Stimulated activated CD4-positive, alpha-beta T cell treated with anti-CD3 and anti-CD28 coated beads, Interleukin-4, amount 100 ng/mL, for 48 hours (primary cell): Measurements from ENCODE around the gene SGCA.

Experiments used
- DNase-seq, 2 donors: peaks; one replicate each; pipeline ENCODE4 v3.0.0-alpha.2; 2020; ENCODE audit warnings: low read depth in 2 of 2

Gene SGCA

GRCh38 chr17:50182783-50183420 is 17.1 kb downstream of the SGCA start:
- DNase-seq = no peak

GRCh38 chr17:50183421-50183994 is 17.7 kb downstream of the SGCA start:
- DNase-seq = no peak

DNA sequence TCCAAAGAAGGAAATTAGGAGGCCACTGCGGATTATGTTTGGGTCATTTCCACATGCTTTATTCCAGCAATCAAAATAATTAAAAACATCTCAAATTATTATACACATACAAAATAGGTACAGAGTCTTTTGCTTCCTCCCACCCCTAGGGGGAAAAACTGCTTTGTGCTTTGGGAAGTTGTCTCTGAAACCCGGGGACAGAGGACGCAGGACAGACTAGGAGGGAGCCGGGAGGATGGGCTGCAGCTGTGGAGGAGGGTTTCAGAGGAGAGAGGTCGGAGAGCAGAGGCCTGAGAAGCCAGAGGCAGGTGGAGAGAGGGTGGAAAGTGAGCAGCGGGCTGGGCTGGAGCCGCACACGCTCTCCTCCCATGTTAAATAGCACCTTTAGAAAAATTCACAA is 18.3 kb downstream of the SGCA start:
- no peak for DNase-seq

GRCh38 chr17:50184611-50185398 is 19.0 kb downstream of the SGCA start:
- no peak for DNase-seq

GRCh38 chr17:50185631-50186471 is 20.0 kb downstream of the SGCA start:
- no peak for DNase-seq

- no peak for DNase-seq
Measured at GRCh38 chr17:50186661-50187393, 21.0 kb downstream of the SGCA start.

GRCh38 chr17:50187394-50187725 is 21.6 kb downstream of the SGCA start:
- DNase-seq = no peak

DNA sequence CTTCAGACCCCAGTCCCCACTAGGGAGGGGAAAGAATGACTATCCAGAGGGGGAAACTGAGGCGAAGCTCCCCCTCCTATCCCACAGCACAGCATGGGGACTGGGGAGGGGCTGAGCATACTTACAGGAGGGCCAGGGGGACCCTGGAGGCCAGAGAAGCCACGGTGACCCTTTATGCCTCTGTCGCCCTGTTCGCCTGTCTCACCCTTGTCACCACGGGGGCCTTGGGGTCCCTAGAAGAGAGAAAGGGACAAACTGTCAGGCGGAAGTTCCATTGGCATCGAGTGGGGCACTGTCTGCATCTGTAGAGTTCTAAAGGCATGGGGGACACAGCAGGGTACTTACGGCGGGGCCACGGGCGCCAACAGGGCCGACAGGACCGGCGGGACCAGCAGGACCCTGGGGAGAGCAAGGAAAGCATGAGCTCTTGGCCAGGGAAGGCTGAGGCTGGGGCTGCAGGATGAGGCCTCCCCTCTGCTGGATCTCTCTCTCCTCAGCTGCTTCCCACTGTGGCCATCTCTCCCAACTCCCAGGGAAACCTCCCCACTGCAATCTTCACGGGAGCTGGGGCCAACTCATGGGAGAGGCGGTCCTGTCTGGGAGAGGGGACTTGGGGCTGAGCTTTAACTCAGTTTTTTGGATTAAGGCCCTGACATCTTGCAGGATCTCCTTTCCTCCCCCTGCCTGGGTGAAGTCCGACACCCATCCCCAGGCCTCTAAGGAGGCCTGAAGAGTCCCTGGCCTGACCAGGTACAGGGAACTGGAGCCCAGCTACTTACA is 22.1 kb downstream of the SGCA start:
- DNase-seq = no peak

GRCh38 chr17:50188531-50188920 is 22.7 kb downstream of the SGCA start:
- DNase-seq = no peak

GRCh38 chr17:50188921-50189549 is 23.2 kb downstream of the SGCA start:
- no peak for DNase-seq

DNA sequence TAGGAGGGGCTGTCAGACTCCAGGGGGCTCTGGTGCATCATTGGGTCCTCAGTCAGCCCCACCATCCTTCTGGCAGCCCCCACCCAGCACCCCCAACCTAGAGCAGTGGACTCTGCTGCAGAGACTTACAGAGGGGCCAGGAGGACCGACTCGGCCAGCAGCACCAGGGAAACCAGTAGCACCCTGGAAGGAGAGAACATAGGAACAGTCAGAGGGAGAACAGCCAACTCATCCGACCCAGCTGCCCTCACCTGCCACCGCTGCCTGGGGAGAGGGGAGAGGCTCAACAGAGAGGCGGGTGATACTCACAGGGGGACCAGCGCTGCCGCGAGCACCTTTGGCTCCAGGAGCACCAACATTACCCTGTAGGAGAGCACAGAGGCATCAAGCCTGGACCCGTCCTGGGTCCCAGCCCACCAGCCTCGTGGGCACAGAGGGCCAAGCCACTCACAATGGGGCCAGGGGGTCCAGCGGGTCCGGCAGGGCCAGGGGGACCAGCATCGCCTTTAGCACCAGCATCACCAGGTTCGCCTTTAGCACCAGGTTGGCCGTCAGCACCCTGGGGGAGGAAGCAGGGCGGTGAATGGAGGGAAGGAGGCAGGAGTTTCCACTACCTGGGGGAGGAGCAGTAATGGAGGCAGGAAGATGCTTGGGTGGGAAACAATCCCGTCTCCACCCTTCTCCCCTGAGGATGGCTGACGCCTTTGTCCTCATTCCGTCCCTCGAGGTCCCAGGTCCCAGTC is 23.9 kb downstream of the SGCA start:
- DNase-seq = no peak

DNA sequence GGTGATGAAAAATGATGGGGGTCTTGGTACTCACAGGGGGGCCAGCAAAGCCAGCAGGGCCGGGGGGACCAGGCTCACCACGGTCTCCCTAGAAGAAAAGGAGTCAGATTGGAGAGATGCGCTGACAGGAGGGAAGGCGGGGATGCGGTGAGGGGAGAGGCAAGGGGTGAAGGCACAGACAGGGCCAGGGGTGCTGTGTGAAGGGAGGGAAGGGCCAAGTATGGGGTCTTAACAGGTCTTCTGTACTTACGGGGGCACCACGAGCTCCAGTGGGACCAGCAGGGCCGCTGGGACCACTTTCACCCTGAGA is 24.4 kb downstream of the SGCA start:
- DNase-seq = no peak

GRCh38 chr17:50190603-50191358 is 25.0 kb downstream of the SGCA start:
- no peak for DNase-seq

DNA sequence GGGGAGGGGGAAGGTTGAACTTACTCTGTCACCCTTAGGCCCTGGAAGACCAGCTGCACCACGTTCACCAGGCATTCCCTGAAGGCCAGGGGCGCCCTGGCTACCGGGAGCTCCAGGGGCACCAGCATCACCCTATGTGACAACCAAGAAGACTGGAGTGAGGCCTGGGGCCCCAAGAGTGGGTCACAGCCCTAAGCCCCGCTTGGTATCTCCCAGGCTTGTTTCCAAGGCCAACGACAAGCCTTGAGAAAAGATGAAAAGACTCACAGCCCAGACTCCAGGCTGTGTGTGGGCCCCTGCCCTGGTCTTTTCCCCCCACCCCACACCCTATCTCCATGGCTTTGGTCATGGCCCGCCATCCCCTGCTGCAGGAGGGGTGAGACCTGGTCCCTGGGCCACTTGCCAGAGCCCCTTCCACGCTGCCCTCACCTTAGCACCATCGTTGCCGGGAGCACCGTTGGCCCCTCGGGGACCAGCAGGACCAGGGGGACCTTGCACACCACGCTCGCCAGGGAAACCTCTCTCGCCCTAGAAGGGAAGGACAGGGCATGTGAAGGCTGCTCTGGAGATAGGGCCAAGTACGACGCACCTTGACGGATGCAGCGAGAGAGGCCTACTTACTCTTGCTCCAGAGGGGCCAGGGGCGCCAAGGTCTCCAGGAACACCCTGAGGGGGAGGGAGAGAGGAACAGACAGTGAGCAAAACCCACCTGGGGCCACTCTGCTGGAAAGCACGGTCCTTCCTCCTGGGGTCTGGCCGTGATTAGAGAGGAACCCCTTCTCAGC is 25.7 kb downstream of the SGCA start:
- DNase-seq = no peak

DNA sequence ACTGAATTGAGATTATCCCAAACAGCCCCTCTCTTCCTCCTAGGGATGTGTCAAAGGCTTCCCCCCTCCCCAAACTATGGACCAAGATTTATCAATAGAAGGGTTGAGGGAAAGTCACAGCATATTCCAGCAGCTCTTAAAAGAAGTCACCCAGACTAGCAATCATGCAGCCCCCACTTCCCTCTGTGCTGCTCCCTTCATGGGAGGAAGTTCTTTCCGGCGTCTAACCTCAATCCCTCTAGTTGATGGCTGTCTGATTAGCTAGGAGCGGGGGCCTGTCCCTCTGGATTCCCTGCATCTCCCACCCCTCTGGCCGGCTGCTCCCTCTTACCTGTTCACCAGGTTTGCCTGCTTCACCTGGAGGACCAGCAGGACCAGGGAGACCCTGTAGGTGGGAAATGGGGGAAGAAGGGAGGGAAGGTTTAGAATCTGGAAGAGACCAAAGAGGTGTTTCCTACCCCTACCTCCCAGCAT is 26.4 kb downstream of the SGCA start:
- no peak for DNase-seq

DNA sequence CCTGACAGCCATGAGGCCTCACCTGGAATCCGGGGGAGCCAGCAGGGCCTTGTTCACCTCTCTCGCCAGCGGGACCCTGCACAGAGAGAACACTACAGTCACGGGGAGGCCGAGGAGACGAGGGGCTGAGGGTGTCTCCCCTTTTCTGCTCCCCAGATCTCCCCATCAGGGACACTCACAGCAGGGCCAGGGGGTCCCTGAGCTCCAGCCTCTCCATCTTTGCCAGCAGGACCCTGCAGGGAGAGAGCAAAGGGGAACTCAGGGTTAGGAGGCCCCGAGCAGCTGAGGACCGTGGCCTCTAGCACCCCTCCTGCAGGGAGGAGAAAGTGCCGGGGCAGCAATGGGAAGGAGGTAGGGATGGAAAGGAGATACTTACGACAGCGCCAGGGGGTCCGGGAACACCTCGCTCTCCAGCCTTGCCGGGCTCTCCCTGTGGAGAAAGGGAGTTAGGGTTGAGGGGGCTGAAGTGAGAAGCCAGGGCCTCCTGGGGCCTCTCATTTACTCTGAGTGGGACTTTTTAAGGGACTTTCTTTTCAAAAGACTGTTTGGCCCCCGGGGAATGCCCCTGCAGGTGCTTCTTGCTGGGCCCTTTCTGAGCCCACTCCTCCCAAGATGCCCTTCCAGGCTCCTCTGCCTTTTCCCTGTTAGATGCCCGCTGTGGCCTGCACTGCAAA is 26.9 kb downstream of the SGCA start:
- no peak for DNase-seq

DNA sequence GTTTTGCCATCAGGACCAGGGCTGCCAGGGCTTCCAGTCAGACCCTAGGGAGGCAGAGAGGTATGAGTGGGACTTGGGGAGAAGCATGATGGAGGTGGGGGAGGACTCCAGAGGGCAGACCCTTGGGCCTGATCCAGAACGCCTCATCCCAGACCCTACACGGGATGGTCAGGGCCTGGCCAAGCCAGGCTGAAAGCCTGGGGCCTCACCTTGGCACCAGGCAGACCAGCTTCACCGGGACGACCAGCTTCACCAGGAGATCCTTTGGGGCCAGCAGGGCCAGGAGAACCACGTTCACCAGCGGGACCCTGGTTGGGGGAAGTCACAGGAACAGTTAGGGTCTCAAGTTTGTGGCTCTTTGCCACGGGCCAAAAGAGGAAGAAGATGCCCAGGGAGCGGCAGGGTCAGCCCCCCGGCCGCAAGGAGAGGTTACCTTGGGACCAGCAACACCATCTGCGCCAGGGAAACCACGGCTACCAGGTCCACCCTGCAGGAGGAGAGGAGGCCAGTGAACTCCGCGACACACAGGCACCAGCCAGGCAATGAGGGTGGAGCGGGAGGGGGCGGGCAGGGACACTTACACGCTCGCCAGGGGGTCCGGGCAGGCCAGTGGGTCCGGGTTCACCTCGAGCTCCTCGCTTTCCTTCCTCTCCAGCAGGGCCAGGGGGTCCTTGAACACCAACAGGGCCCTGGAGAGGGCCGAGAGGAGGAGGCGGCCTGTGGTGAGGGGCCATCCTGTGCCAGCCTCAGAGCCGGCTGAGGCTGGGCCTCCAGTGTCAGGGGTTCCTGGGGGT is 28.5 kb downstream of the SGCA start:
- DNase-seq = no peak
